ENCODE measurements around the gene DMXL1.

DMXL1 gene

DNA sequence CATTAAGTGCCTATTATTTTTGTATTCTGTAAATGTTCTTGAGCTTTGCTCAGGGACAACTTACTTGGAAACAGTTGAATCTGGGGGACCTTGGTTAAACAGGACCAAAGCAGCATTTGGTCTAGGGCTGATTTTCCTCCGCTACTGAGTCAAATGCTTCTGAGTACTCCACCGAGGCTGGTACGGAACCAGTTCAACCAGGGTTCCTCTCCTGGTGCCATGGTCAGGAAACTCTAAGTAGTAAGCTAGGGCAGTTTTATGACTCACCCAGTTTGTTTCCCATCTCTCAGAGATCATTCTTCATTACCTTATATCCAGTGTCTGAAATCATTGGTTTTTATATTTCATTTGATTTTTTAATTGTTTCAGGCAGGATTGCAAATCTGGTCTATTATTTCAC, 173.0 kb downstream of the DMXL1 start:
- DNase-seq, result no peak
- in situ Hi-C loops (cut with HindIII; ENCODE audit: low pct_ligation_motif_present, low pct_unique_long_range_greater_than_20kb, low sequenced_read_pairs), result no loop called here

DNA sequence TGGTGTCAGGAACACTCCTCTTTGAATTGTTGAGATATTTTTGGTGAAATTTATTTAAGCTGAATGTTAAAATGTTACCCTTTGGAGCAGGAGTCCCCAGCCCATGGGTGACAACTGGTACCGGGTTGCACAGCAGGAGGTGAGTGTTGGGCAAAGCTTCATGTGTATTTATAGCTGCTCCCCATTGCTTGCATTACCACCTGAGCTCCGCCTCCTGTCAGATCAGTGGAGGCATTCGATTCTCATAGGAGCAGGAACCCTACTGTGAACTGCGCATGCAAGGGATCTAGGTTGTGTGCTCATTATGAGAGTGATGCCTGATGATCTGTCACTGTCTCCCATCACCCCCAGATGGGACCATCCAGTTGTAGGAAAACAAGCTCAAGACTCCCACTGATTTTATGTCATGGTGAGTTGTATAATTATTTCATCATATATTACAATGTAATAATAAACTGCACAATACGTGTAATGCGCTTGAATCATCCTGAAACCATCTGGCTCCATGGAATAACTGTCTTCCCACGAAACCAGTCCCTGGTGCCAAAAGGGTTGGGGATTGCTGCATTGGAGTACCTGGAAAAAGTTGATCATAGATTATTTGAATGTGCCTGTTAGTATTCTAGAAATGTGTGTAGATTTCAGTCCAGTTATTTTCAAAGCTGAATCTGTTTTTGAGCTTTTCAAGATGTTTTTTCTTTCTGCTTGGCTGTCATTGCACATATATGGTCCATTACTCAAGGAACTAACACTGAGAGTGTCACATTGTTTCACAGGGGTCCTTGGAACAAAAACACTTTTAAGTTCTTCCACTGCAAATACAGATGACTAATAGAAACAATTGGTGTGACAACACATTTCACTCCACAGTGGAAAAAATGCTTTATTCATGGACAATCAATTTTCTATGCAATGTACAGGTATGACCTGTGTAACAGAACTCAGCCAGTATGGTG, 180.3 kb downstream of the DMXL1 start:
- no peak for DNase-seq
- in situ Hi-C loops (cut with HindIII; ENCODE audit: low pct_ligation_motif_present, low pct_unique_long_range_greater_than_20kb, low sequenced_read_pairs), result no loop called here

DNA sequence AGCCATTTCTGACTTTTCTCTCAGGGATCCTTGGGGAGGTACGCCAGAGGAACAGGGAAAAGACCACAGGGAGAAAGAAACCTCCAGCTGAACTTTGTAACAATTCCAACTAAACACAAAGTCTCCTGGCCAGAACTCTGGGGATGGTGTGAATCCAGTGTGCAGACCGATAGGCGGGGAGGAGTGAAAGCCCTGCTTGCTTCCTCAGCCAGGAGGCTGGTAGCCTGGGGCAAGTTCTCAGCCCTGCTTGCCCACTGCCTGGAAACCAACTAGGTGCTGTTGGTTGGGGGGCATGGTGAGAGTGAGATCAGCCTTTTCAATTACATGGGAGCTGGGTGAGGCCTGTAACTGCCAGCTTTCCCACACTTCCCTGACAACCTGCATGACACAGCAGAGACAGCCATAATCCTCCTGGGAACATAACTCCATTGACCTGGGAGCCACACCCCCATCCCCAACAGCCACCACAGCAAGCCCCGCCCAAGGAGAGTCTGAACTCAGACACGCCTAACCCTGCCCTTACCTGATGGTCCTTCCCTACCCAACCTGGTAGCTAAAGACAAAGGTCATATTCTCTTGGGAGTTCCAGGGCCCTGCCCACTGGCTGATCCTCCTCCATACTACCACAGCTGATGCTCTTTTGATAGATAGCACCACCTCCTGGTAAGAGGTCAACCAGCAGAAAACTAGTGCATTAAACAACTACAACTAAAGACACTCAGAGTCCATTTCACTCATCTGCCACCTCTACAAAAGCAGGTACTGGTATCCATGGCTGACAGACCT, 184.9 kb downstream of the DMXL1 start:
- in situ Hi-C loops (cut with HindIII; ENCODE audit: low pct_ligation_motif_present, low pct_unique_long_range_greater_than_20kb, low sequenced_read_pairs), result no loop called here
- peak; percentile 35 for DNase-seq

DNA sequence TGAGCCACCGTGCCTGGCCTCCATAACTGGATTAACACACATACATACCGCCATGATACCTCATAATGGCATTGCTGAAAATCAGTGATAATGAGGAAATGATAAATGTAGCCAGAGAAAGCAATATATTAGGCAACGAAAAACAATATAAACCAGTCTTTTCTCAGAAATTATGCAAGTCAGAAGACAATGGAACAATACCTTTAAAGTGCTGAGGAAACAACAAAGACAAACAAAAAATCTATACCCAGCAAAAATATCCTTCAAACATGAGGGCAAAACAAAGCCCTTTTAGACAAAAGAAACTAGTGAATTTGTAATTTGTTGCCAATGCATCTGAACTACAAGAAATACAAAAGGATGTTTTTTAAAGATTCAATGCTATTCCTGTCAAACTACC, 186.7 kb downstream of the DMXL1 start:
- DNase-seq, result no peak
- in situ Hi-C loops (cut with HindIII; ENCODE audit: low pct_ligation_motif_present, low pct_unique_long_range_greater_than_20kb, low sequenced_read_pairs), result no loop called here

DNA sequence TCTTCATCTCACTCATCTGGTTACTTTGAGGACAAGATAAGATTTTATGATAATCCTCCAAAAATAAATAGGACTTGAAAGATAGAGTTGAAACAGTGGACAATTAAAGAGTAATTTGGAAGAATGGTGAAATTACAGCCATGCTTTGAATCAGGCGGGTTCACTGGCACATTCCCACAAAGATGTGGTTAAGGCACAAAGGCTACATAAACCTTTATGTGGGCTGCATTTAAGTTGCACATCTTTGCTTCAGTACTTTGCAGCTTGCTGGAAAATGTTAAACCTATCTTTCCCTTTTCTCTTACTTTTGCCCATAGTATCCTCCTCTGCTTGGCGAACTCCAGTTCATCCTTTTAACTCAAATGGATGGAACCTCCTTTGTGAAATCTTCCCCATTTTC, 192.8 kb downstream of the DMXL1 start:
- no peak for DNase-seq
- in situ Hi-C loops (cut with HindIII; ENCODE audit: low pct_ligation_motif_present, low pct_unique_long_range_greater_than_20kb, low sequenced_read_pairs), result no loop called here

DNA sequence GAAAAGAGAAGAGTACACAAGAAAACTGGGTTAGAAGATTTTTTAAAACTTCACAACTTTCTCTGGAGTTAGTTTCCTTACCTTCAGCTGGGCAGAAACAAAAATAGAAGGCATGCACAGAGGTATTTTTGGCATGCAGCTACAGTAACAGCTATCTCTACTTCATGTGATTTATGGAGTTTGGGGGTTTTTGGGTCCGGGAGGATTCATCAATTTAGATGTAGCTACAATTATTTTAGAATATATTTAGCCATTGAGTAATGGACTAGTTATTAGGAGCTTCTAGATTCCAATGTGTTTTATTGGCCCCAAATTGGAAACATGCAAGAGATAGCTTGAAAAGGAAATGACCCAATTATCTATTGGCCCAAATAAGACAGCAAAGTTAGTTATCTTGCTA, 193.3 kb downstream of the DMXL1 start:
- in situ Hi-C loops (cut with HindIII; ENCODE audit: low pct_ligation_motif_present, low pct_unique_long_range_greater_than_20kb, low sequenced_read_pairs), result no loop called here
- DNase-seq, result no peak

DNA sequence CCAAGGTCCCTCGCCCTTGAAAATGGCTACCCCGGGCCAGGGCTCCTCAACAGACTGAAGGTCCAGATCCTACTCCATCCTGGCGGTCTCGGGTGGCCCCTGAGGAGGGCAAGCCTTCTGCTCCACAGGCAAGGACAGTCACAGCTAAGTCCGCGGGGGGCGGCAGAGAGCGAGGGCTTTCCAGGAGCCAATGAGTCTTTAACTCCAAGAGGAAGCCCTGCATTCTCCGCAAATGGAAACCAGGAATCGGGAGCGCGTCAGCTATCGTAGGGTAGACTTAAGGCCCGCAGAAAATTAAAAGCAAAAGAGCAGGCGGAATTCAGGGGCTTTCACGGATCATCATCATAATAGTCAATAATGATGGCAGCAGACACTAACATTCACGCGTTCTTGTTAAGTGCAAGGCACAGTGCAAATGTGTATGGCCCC, 197.1 kb downstream of the DMXL1 start:
- in situ Hi-C loops (cut with HindIII; ENCODE audit: low pct_ligation_motif_present, low pct_unique_long_range_greater_than_20kb, low sequenced_read_pairs), result no loop called here
- DNase-seq, result peak; percentile 97

DNA sequence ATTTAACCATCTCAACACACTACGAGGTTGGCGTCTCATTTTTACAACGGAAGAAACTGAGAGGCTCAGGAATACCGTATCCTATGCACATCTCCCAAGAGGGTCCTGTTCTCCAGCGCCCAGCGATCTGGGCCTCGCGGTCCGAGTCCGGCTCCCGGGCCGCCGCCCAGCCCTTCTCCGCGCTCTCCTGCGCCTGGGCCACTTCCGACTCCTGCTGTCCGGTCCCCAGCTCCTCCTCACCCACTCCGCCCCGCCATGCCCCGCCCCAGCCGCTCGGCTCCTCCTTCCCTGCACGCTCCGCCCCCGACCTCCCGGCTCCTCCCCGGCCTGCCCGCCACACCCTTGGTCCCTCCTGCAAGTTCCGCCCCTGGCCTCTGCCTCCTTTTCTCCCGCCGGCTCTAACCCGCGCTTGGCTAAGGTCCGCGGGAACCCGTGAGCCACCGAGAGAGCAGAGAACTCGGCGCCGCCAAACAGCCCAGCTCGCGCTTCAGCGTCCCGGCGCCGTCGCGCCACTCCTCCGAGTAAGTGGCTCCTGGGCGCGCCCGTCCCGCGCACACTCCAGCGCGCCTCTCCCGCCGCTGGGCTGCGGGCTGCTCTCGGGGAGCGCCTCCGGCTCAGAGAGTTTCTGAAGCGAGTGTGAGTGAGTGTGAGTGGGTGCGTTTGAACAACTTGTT, 197.6 kb downstream of the DMXL1 start:
- in situ Hi-C loops (cut with HindIII; ENCODE audit: low pct_ligation_motif_present, low pct_unique_long_range_greater_than_20kb, low sequenced_read_pairs), result no loop called here
- DNase-seq, result peak; percentile 87

DNA sequence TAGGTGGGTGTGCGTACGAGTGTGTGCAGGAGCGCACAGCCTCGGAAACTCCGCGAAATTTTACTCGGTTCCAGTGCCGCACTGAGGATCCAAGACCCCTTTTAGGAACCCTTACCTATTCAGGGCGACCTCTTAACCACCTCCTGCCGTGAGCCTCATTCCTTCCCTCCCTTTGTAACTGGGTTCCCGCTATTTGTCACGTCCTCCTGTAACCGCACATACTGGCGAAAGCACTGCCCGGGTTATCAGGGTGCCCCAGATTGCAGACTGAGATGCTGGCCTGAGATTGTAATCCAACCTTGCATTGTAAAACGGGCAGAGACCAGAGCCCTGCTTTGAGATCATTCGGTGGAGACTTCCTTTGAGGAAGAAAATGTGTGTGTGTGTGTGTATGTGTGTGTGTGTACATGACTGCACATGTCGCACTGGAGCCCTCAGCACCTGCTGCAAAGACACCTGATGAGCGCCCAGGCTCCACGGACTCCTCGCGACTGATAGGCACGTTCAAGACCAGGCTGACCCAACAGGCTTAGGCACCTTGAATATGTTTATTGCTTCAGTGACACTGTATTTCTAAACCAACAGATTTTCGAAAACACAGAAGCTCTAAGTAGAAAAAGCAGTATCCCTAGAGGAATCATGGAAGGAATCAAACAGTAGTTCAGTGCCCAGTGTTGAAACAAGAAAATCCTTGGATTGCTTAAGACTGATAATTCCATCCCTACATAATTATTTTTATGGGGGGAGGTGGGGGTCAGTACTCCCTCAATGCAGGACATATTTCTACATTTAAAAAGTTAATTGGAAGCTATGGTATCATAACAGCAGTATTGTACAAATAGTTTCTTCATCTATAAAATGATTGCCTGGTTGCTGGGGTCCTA, 198.4 kb downstream of the DMXL1 start:
- DNase-seq, result peak; percentile 33
- in situ Hi-C loops (cut with HindIII; ENCODE audit: low pct_ligation_motif_present, low pct_unique_long_range_greater_than_20kb, low sequenced_read_pairs), result no loop called here

DNA sequence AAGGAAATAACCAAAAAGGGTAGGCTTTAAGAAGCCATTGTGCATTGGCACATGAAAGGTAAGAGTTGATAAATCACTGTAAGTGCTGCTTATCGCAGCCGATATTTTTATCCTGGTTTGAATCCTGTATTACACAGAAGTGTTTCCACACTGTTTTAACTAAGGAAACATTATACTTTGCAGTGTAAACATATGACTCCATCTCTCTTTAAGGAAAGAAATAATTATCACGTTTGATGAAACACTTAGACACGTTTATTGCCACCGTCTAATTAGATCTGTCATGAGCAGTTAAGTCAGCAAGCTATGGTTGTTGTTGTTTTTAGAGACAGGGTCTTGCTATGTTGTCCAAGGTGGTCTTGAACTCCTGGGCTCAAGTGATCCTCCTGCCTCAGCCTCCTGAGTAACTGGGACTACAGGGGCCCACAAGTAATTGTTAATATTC, 199.3 kb downstream of the DMXL1 start:
- DNase-seq, result no peak
- in situ Hi-C loops (cut with HindIII; ENCODE audit: low pct_ligation_motif_present, low pct_unique_long_range_greater_than_20kb, low sequenced_read_pairs), result no loop called here

DNA sequence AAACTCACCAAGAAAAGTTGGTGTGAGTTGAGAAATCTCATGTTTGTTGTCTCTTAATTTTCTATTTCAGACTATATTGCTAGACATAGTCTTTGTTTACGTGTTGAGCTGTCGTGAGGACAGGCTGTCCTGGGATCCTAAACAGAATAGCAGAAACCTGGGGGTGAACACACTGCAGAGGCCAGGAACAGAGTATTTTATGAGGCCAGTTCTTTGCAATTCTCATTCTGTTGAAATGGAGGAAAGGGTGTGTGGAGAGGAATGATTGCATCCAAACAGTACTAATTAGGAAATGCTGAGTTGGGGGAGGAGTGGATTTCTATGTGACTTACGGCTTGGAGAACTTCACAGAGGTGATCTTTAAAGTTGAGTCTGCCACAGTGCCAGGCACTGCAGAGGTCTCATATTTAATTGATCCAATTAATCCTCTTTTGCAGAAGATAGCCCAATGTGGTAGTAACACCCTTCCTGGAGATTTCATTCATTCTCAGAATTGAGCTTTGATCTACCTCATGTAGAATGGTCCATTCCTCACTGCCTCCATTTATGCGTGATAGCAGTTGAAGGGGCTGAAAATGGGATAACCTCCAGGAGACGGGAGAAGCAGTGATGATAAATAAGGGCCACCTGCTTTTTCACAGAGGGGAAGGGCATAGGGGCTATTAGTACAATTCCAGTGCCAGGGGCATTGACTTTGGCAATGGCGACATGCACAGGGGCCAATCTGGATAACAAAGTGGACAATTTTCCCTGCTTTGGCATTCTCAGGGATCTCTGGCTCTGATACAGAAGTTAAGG, 200.3 kb downstream of the DMXL1 start:
- DNase-seq, result no peak
- in situ Hi-C loops (cut with HindIII; ENCODE audit: low pct_ligation_motif_present, low pct_unique_long_range_greater_than_20kb, low sequenced_read_pairs), result no loop called here

DNA sequence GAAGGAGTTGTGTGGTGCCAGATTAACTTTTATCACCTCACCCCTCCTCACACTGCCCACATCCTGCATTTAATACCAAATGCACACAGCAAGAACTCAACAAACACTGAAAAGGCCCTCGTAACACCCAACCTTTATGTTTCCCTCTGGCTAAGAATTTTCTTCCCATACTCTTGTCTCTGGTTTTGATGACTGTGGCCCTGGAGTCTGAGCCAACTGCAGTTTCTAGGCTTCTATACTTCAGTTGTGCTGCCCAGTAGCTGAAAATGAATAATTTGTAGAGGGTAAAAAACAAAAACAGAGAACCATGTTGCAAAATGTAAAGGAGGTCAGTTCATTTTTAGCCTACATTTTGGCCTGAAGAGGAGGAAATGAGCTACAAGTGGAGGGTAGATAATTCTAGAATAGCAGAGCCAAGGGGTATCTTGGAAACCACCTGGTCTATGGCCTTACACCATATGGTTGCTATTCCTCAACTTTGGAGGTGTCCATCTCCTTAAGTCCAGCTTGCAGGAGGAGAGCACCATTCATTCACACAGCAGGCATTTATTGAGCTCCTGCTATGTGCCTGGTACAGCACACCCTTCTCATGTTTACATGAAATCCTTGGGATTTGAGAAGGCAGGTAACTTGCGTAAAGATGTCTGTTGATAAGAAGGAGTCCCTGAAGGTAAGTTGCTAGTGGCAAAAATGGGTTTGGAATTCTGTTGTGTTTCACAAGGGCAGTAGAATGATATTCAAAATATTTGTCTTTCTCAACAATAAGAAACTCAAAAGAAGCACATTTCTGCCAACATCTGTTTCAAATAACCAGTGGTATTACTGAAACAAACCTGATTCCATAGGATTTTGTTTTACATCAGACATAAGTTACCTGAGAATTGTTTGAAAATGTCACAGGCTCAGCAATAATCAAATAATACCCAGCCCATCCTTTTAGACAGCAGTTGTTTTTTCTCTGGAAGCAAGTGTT, 201.2 kb downstream of the DMXL1 start:
- DNase-seq, result no peak
- in situ Hi-C loops (cut with HindIII; ENCODE audit: low pct_ligation_motif_present, low pct_unique_long_range_greater_than_20kb, low sequenced_read_pairs), result no loop called here

DNA sequence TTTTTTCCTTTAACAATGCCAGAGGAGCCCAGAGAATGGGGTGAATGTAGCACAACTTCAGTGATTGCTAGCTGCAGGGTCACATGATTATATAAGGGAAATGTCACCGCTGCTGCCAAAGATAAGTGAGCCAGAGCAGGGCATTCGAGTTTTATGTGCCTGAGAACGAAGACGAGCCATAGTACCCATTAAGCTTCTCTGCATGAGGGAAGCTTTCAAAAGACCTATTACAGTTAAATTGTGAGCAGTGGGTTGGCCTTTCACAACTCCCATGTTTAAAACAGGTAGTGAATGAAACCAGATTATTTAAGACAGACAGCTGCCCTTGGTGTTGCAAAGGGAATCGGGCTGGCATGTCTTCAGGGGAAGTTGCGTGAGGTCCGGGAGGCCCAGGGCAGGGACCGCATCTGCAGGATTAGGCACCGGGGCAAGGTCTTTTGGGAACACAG, 202.5 kb downstream of the DMXL1 start:
- no peak for DNase-seq
- in situ Hi-C loops (cut with HindIII; ENCODE audit: low pct_ligation_motif_present, low pct_unique_long_range_greater_than_20kb, low sequenced_read_pairs), result no loop called here

DNA sequence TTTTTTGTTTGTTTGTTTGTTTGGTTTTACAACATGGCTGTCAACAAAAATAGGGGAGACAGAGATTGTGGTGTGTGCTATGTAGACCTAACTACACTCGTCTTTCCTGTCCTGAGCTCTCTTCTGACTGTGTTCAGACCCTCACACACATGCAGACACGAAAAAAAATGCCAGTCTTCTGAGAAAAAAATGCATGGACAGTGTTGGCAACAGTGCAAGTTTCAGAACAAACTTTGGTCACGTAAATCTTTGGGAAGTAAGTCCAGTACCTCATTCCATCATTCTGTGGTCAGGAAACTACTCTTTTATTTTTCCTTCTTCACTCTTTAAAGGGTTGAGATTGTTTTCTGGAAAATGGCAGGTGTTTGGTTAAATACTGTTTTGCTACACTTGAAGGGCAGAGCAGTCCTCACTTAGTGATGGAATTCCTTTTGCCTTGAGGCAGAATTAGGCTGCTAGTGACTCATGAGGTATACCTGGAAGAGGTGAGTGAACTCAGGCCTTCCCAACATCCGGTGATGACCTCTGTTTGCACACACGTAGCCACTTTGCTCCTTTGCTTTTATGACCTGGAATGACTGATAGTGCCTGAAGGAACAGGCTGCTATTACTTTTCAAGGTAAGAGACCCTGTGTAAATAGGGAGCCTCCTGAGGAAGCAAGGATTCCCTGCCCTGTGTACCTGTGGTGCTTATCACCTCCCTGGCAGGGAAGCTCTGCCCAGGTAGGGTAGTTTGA, 203.3 kb downstream of the DMXL1 start:
- DNase-seq, result no peak
- in situ Hi-C loops (cut with HindIII; ENCODE audit: low pct_ligation_motif_present, low pct_unique_long_range_greater_than_20kb, low sequenced_read_pairs), result no loop called here

DNA sequence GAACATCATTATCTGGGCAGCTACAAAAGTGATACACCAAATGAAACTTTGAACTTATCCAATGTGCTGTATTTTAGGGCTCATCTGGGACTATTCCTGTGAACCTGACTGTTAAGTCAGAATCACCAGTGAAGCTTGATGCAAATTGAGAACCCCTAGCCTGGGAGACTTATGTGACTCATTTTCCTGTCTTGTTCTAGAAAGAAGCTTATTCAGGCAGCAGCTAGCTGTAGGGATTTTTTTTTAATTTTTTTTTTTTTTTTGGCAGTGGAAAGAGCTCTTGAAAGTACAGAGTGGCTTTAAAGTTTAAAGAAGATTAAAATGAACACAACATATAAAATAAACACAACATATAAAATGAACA, 203.9 kb downstream of the DMXL1 start:
- in situ Hi-C loops (cut with HindIII; ENCODE audit: low pct_ligation_motif_present, low pct_unique_long_range_greater_than_20kb, low sequenced_read_pairs), result no loop called here
- DNase-seq, result peak; percentile 34

DNA sequence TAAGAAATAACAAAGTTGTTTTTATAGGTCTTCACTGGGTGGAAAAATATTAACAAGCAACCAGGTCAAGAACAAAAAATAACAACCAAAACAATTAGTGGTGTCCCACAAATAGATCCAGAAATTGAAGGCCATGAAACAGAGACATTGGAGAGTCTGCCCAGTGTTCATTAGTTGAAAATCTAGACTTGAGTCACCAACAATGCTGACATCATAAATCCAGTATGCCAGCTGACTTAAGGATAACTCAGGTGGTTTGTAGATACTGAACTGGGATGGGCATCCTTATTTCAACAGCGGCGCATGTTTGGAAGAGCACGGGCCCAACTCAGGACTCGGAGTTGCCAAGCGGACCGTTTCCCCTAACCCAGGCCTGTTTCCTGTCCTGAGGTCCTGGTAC, 204.3 kb downstream of the DMXL1 start:
- in situ Hi-C loops (cut with HindIII; ENCODE audit: low pct_ligation_motif_present, low pct_unique_long_range_greater_than_20kb, low sequenced_read_pairs), result no loop called here
- DNase-seq, result peak; percentile 14
